ENCODE results near the gene CIC. TPM values are rescaled to one million over a fixed set of nuclear protein-coding genes. Genes with fewer than 3 reads are reported as not detected.

Gene CIC
- total RNA-seq, 4 donors from 2014 or later, result 57.5 to 91.6 (median 81.9) TPM

GRCh38 chr19:42290136-42290522, 21.1 kb downstream of the CIC start:
- H3K27me3 ChIP-seq, result no peaks in the 10 kb centered on the region
- TF ChIP-seq EP300 (IDR thresholded peaks at IDR 0.05), result no peak
- TF ChIP-seq POLR2A (IDR thresholded peaks at IDR 0.05), result no peak
- no peak for TF ChIP-seq POLR2AphosphoS5 (IDR thresholded peaks at IDR 0.05)
- no peak overlapping the region for H3K27ac ChIP-seq
- H3K9me3 ChIP-seq, result no peaks in the 10 kb centered on the region
- no peak for DNase-seq (ENCODE audit: low spot score in 2 of 2)
- peaks cover 24% of the 10 kb centered on the region for H3K4me1 ChIP-seq
- WGBS, result 74% methylated on average over 13 of the region's 13 CpGs
- peaks cover 86% of the 10 kb centered on the region for H3K36me3 ChIP-seq
- no peak overlapping the region for H3K4me3 ChIP-seq

DNA sequence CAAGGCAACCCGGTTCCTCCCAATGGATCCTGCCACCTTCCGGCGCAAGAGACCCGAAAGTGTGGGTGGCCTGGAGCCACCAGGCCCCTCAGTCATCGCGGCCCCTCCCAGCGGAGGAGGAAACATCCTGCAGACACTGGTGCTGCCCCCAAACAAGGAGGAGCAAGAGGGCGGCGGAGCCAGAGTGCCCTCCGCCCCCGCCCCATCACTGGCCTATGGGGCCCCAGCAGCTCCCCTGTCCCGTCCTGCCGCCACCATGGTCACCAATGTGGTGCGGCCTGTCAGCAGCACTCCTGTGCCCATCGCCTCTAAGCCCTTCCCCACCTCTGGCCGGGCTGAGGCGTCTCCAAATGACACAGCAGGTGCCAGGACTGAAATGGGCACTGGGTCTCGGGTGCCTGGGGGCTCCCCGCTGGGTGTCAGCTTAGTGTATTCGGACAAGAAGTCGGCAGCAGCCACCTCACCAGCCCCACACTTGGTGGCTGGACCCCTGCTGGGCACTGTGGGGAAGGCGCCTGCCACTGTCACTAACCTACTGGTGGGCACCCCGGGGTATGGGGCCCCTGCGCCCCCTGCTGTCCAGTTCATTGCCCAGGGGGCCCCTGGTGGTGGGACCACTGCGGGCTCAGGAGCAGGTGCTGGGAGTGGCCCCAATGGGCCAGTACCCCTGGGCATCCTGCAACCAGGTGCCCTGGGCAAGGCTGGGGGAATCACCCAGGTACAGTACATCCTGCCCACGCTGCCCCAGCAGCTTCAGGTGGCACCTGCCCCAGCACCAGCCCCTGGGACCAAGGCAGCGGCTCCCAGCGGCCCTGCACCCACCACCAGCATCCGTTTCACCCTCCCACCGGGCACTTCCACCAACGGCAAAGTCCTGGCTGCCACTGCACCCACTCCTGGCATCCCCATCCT, 21.7 kb downstream of the CIC start:
- DNase-seq (ENCODE audit: low spot score in 2 of 2), result peak in 1 of 2 donors; percentile 66
- WGBS, result 80% methylated on average over 24 of the region's 31 CpGs
- no peak overlapping the region for H3K27ac ChIP-seq

GRCh38 chr19:42291435-42291810, 22.4 kb downstream of the CIC start:
- no peaks in the 10 kb centered on the region for H3K9me3 ChIP-seq
- peaks cover 89% of the 10 kb centered on the region for H3K36me3 ChIP-seq

More for the DNA sequence above, 21.7 kb downstream of the CIC start:
- TF ChIP-seq, protein P1, sequence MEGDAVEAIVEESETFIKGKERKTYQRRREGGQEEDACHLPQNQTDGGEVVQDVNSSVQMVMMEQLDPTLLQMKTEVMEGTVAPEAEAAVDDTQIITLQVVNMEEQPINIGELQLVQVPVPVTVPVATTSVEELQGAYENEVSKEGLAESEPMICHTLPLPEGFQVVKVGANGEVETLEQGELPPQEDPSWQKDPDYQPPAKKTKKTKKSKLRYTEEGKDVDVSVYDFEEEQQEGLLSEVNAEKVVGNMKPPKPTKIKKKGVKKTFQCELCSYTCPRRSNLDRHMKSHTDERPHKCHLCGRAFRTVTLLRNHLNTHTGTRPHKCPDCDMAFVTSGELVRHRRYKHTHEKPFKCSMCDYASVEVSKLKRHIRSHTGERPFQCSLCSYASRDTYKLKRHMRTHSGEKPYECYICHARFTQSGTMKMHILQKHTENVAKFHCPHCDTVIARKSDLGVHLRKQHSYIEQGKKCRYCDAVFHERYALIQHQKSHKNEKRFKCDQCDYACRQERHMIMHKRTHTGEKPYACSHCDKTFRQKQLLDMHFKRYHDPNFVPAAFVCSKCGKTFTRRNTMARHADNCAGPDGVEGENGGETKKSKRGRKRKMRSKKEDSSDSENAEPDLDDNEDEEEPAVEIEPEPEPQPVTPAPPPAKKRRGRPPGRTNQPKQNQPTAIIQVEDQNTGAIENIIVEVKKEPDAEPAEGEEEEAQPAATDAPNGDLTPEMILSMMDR (IDR thresholded peaks at IDR 0.05), result peak; percentile 31 to 40
- no peak for TF ChIP-seq POLR2A (IDR thresholded peaks at IDR 0.05)
- Histone ChIP-seq H3K9me3 (no peaks in the 10 kb centered on the region), H3K36me3 (peaks cover 89% of the 10 kb centered on the region), H3K4me1 (peaks cover 20% of the 10 kb centered on the region), H3K27me3 (no peaks in the 10 kb centered on the region), H3K4me3 (no peak overlapping the region)

DNA sequence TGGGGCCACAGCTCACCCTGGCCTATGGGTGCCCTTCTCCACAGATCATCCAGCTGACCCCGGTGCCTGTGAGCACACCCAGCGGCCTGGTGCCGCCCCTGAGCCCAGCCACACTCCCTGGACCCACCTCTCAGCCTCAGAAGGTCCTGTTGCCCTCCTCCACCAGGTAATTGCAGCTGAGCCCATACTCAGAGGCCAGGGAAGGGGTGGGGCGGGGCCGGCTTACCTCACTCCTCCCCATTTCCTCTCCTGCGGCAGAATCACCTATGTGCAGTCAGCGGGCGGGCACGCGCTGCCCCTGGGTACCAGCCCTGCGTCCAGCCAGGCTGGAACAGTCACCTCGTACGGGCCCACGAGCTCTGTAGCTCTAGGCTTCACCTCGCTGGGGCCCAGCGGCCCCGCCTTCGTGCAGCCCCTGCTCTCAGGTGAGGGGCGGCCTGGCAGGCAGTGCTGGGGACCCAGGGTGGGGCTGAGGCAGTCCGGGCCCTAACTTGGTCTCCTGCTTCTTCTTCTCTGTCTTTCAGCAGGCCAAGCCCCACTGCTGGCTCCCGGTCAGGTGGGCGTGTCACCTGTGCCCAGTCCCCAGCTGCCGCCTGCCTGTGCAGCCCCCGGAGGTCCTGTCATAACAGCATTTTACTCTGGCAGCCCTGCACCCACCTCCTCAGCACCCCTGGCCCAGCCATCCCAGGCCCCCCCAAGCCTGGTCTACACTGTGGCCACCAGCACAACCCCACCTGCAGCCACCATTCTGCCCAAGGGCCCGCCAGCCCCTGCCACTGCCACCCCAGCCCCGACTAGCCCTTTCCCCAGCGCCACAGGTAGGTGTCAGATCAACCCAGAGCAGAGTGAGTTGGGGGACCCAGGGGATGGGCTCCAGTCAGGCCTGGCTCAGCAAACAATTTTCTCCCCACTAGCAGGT, 23.2 kb downstream of the CIC start:
- Histone ChIP-seq H3K4me3 (no peak overlapping the region), H3K36me3 (peaks cover 81% of the 10 kb centered on the region), H3K27ac (no peak overlapping the region), H3K9me3 (no peaks in the 10 kb centered on the region), H3K4me1 (peaks cover 10% of the 10 kb centered on the region), H3K27me3 (no peaks in the 10 kb centered on the region)
- 76% methylated on average over 25 of the region's 27 CpGs for WGBS
- DNase-seq (ENCODE audit: low spot score in 2 of 2), result peak in 1 of 2 donors; percentile 62
- TF ChIP-seq POLR2A (IDR thresholded peaks at IDR 0.05) (no peak), EP300 (IDR thresholded peaks at IDR 0.05) (no peak), POLR2AphosphoS5 (IDR thresholded peaks at IDR 0.05) (no peak)
- TF ChIP-seq, protein P1 (IDR thresholded peaks at IDR 0.05), result no peak

More at GRCh38 chr19:42291435-42291810, 22.4 kb downstream of the CIC start:
- Histone ChIP-seq H3K4me3 (no peak overlapping the region), H3K27ac (no peak overlapping the region), H3K4me1 (peaks cover 15% of the 10 kb centered on the region), H3K27me3 (no peaks in the 10 kb centered on the region)
- DNase-seq (ENCODE audit: low spot score in 2 of 2), result no peak
- TF ChIP-seq POLR2A (IDR thresholded peaks at IDR 0.05) (no peak), POLR2AphosphoS5 (IDR thresholded peaks at IDR 0.05) (no peak), EP300 (IDR thresholded peaks at IDR 0.05) (no peak)
- TF ChIP-seq, protein P1 (IDR thresholded peaks at IDR 0.05), result no peak
- 45% methylated on average over 8 of the region's 9 CpGs for WGBS

DNA sequence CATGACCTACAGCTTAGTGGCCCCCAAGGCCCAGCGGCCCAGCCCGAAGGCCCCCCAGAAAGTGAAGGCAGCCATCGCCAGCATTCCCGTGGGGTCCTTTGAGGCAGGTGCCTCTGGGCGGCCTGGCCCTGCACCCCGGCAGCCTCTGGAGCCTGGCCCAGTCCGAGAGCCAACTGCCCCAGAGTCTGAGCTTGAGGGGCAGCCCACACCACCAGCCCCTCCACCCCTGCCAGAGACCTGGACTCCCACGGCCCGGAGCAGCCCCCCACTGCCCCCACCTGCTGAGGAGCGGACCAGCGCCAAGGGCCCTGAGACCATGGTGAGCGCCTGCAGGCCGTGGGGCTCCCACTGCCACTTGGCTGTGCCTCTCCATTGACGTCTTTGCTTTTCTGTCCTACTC, 23.9 kb downstream of the CIC start:
- no peak for DNase-seq (ENCODE audit: low spot score in 2 of 2)
- Histone ChIP-seq H3K27ac (no peak overlapping the region), H3K4me3 (no peak overlapping the region), H3K4me1 (peaks cover 10% of the 10 kb centered on the region), H3K27me3 (no peaks in the 10 kb centered on the region), H3K9me3 (no peaks in the 10 kb centered on the region), H3K36me3 (peaks cover 75% of the 10 kb centered on the region)
- no peak for TF ChIP-seq POLR2AphosphoS5 (IDR thresholded peaks at IDR 0.05)
- no peak for TF ChIP-seq POLR2A (IDR thresholded peaks at IDR 0.05)
- 84% methylated on average over 7 of the region's 14 CpGs for WGBS

Measured in suprapubic skin (tissue), 4 donors.